ENCODE measurements around the gene LAMA5. TPM values are rescaled to one million over a fixed set of nuclear protein-coding genes. Genes with fewer than 3 reads are reported as not detected.

LAMA5 gene
- total and polyA plus RNA-seq, 2 experiments from 2014 or later: 201 to 298 TPM

DNA sequence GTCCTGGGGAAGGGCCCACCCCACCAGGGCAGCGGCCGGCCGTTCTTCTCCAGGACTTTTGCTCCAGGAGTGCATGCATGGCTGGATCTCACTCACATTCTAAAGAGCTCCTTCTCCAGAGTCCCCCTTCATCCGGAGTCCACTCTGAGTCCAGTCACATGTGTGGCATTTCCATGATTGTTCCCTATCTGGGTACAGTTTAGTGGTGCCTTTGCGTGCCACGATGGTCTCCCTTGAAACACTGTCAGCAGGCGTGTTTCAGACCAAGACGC is 107.9 kb downstream of the LAMA5 start:
- Histone ChIP-seq H3K27ac (ENCODE audit: low read depth) (no peak overlapping the region; the same call in 1 of the 2 replicates), H3F3A (replicated peaks; ENCODE audit: low read depth) (0 out of 2 replicates have a peak, but pooled peaks cover 5% of the 10 kb centered on the region), H3K4me3 (no peak overlapping the region), H2AFZ (no peak overlapping the region), H3K79me2 (replicated peaks; ENCODE audit: insufficient read depth) (peaks cover 26% of the 10 kb centered on the region), H3K4me1 (ENCODE audit: insufficient read depth) (no peaks in the 10 kb centered on the region), H3K9me2 (ENCODE audit: insufficient read depth) (no peaks in the 10 kb centered on the region), H3K27me3 (ENCODE audit: insufficient read depth) (no peaks in the 10 kb centered on the region), H3K36me3 (ENCODE audit: insufficient read depth) (no peaks in the 10 kb centered on the region; the same call in 1 of the 2 replicates), H3K4me2 (no peak overlapping the region), H4K20me1 (replicated peaks; ENCODE audit: insufficient read depth) (peaks cover 8% of the 10 kb centered on the region)
- DNase-seq (ENCODE audit: low spot score) (no peak), ATAC-seq (no peak)
- TF ChIP-seq, protein P1, sequence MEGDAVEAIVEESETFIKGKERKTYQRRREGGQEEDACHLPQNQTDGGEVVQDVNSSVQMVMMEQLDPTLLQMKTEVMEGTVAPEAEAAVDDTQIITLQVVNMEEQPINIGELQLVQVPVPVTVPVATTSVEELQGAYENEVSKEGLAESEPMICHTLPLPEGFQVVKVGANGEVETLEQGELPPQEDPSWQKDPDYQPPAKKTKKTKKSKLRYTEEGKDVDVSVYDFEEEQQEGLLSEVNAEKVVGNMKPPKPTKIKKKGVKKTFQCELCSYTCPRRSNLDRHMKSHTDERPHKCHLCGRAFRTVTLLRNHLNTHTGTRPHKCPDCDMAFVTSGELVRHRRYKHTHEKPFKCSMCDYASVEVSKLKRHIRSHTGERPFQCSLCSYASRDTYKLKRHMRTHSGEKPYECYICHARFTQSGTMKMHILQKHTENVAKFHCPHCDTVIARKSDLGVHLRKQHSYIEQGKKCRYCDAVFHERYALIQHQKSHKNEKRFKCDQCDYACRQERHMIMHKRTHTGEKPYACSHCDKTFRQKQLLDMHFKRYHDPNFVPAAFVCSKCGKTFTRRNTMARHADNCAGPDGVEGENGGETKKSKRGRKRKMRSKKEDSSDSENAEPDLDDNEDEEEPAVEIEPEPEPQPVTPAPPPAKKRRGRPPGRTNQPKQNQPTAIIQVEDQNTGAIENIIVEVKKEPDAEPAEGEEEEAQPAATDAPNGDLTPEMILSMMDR (conservative IDR thresholded peaks at IDR 0.05; ENCODE audit: low read depth in 2 of 2): no peak
- TF ChIP-seq POLR2AphosphoS5 (IDR thresholded peaks at IDR 0.05; ENCODE audit: low read depth) (no peak), ZNF114 (CRISPR knock-in tag; IDR thresholded peaks at IDR 0.05) (no peak), NANOG (IDR thresholded peaks at IDR 0.05; ENCODE audit: borderline replicate concordance) (no peak), STAT1 (IDR thresholded peaks at IDR 0.05; ENCODE audit: unreplicated experiment) (no peak), EZH2phosphoT487 (IDR thresholded peaks at IDR 0.05; ENCODE audit: unreplicated experiment) (no peak), ZNF331 (CRISPR knock-in tag; IDR thresholded peaks at IDR 0.05; ENCODE audit: low read depth) (no peak)
- TF ChIP-seq, protein P2, sequence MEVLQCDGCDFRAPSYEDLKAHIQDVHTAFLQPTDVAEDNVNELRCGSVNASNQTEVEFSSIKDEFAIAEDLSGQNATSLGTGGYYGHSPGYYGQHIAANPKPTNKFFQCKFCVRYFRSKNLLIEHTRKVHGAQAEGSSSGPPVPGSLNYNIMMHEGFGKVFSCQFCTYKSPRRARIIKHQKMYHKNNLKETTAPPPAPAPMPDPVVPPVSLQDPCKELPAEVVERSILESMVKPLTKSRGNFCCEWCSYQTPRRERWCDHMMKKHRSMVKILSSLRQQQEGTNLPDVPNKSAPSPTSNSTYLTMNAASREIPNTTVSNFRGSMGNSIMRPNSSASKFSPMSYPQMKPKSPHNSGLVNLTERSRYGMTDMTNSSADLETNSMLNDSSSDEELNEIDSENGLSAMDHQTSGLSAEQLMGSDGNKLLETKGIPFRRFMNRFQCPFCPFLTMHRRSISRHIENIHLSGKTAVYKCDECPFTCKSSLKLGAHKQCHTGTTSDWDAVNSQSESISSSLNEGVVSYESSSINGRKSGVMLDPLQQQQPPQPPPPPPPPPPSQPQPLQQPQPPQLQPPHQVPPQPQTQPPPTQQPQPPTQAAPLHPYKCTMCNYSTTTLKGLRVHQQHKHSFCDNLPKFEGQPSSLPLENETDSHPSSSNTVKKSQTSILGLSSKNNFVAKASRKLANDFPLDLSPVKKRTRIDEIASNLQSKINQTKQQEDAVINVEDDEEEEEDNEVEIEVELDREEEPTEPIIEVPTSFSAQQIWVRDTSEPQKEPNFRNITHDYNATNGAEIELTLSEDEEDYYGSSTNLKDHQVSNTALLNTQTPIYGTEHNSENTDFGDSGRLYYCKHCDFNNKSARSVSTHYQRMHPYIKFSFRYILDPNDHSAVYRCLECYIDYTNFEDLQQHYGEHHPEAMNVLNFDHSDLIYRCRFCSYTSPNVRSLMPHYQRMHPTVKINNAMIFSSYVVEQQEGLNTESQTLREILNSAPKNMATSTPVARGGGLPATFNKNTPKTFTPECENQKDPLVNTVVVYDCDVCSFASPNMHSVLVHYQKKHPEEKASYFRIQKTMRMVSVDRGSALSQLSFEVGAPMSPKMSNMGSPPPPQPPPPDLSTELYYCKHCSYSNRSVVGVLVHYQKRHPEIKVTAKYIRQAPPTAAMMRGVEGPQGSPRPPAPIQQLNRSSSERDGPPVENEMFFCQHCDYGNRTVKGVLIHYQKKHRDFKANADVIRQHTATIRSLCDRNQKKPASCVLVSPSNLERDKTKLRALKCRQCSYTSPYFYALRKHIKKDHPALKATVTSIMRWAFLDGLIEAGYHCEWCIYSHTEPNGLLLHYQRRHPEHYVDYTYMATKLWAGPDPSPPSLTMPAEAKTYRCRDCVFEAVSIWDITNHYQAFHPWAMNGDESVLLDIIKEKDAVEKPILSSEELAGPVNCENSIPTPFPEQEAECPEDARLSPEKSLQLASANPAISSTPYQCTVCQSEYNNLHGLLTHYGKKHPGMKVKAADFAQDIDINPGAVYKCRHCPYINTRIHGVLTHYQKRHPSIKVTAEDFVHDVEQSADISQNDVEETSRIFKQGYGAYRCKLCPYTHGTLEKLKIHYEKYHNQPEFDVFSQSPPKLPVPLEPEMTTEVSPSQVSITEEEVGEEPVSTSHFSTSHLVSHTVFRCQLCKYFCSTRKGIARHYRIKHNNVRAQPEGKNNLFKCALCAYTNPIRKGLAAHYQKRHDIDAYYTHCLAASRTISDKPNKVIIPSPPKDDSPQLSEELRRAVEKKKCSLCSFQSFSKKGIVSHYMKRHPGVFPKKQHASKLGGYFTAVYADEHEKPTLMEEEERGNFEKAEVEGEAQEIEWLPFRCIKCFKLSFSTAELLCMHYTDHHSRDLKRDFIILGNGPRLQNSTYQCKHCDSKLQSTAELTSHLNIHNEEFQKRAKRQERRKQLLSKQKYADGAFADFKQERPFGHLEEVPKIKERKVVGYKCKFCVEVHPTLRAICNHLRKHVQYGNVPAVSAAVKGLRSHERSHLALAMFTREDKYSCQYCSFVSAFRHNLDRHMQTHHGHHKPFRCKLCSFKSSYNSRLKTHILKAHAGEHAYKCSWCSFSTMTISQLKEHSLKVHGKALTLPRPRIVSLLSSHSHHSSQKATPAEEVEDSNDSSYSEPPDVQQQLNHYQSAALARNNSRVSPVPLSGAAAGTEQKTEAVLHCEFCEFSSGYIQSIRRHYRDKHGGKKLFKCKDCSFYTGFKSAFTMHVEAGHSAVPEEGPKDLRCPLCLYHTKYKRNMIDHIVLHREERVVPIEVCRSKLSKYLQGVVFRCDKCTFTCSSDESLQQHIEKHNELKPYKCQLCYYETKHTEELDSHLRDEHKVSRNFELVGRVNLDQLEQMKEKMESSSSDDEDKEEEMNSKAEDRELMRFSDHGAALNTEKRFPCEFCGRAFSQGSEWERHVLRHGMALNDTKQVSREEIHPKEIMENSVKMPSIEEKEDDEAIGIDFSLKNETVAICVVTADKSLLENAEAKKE (CRISPR knock-in tag; IDR thresholded peaks at IDR 0.05): no peak
- Mint-ChIP-seq H3K36me3 (ENCODE audit: low read depth) (peaks cover 34% of the 10 kb centered on the region), H3K27ac (no peak overlapping the region), H3K4me1 (peaks cover 1% of the 10 kb centered on the region), H3K4me3 (no peak overlapping the region), H3K9me3 (no peaks in the 10 kb centered on the region; the same call in 2 of the 3 replicates), H3K27me3 (ENCODE audit: insufficient read depth, low read depth, poor library complexity) (peaks cover 1% of the 10 kb centered on the region)

Small RNA genes lying within 50 kb of the gene (microRNA-seq; reads per million reads assigned to microRNA genes)
- 0.89 reads per million for gene MIR4758

Other genes with a start within 250 kb of the LAMA5 start
- 46.3 and 55.7 TPM in 2 replicates for gene LSM14B, start 244.8 kb downstream of the LAMA5 start, total RNA-seq (2014; rRNA removed; shearing (Covaris generic))
- 9.6 and 12.1 TPM in 2 replicates for gene LSM14B, start 244.8 kb downstream of the LAMA5 start, polyA plus RNA-seq (2016; fragmentation: Nextera tagmentation; extraction: Ambion mirVana)
- 357 and 427 TPM in 2 replicates for gene PSMA7, start 223.9 kb downstream of the LAMA5 start, total RNA-seq (2014; rRNA removed; shearing (Covaris generic))
- gene PSMA7, start 223.9 kb downstream of the LAMA5 start, polyA plus RNA-seq (2016; fragmentation: Nextera tagmentation; extraction: Ambion mirVana): 610 and 628 TPM in 2 replicates
- gene SS18L1, start 223.5 kb downstream of the LAMA5 start, total RNA-seq (2014; rRNA removed; shearing (Covaris generic)): 24.6 and 32.6 TPM in 2 replicates
- 6.5 and 7.3 TPM in 2 replicates for gene SS18L1, start 223.5 kb downstream of the LAMA5 start, polyA plus RNA-seq (2016; fragmentation: Nextera tagmentation; extraction: Ambion mirVana)
- gene MTG2, start 184.3 kb downstream of the LAMA5 start, total RNA-seq (2014; rRNA removed; shearing (Covaris generic)): 11.3 and 13.6 TPM in 2 replicates
- 11.7 and 15.4 TPM in 2 replicates for gene MTG2, start 184.3 kb downstream of the LAMA5 start, polyA plus RNA-seq (2016; fragmentation: Nextera tagmentation; extraction: Ambion mirVana)
- 2.9 and 5.2 TPM in 2 replicates for gene HRH3, start 147.0 kb downstream of the LAMA5 start, total RNA-seq (2014; rRNA removed; shearing (Covaris generic))
- 1.5 and 2.0 TPM in 2 replicates for gene HRH3, start 147.0 kb downstream of the LAMA5 start, polyA plus RNA-seq (2016; fragmentation: Nextera tagmentation; extraction: Ambion mirVana)
- 24.2 and 31.2 TPM in 2 replicates for gene OSBPL2, start 128.8 kb downstream of the LAMA5 start, total RNA-seq (2014; rRNA removed; shearing (Covaris generic))
- 16.6 and 19.4 TPM in 2 replicates for gene OSBPL2, start 128.8 kb downstream of the LAMA5 start, polyA plus RNA-seq (2016; fragmentation: Nextera tagmentation; extraction: Ambion mirVana)
- 223 and 243 TPM in 2 replicates for gene ADRM1, start 64.3 kb downstream of the LAMA5 start, total RNA-seq (2014; rRNA removed; shearing (Covaris generic))
- gene ADRM1, start 64.3 kb downstream of the LAMA5 start, polyA plus RNA-seq (2016; fragmentation: Nextera tagmentation; extraction: Ambion mirVana): 206 and 224 TPM in 2 replicates
- 759 and 964 TPM in 2 replicates for gene RPS21, start 19.8 kb upstream of the LAMA5 start, total RNA-seq (2014; rRNA removed; shearing (Covaris generic))
- gene RPS21, start 19.8 kb upstream of the LAMA5 start, polyA plus RNA-seq (2016; fragmentation: Nextera tagmentation; extraction: Ambion mirVana): 2,298 and 2,471 TPM in 2 replicates
- 12.6 and 12.7 TPM in 2 replicates for gene CABLES2, start 40.0 kb upstream of the LAMA5 start, total RNA-seq (2014; rRNA removed; shearing (Covaris generic))
- gene CABLES2, start 40.0 kb upstream of the LAMA5 start, polyA plus RNA-seq (2016; fragmentation: Nextera tagmentation; extraction: Ambion mirVana): 4.3 and 5.1 TPM in 2 replicates
- gene RBBP8NL, start 60.2 kb upstream of the LAMA5 start, total RNA-seq (2014; rRNA removed; shearing (Covaris generic)): 0.66 and 1.1 TPM in 2 replicates
- gene RBBP8NL, start 60.2 kb upstream of the LAMA5 start, polyA plus RNA-seq (2016; fragmentation: Nextera tagmentation; extraction: Ambion mirVana): 0.10 and 0.64 TPM in 2 replicates
- 0.73 and 1.2 TPM in 2 replicates for gene GATA5, start 108.7 kb upstream of the LAMA5 start, total RNA-seq (2014; rRNA removed; shearing (Covaris generic))
- gene GATA5, start 108.7 kb upstream of the LAMA5 start, polyA plus RNA-seq (2016; fragmentation: Nextera tagmentation; extraction: Ambion mirVana): 0.31 and 0.60 TPM in 2 replicates

Data from GM23338 (cell line).